ENCODE measurements around the gene SLC25A25. TPM values are rescaled to one million over a fixed set of nuclear protein-coding genes. Genes with fewer than 3 reads are reported as not detected.

SLC25A25 gene
- total RNA-seq, 1 experiment from 2014 or later: 10.7 TPM

DNA sequence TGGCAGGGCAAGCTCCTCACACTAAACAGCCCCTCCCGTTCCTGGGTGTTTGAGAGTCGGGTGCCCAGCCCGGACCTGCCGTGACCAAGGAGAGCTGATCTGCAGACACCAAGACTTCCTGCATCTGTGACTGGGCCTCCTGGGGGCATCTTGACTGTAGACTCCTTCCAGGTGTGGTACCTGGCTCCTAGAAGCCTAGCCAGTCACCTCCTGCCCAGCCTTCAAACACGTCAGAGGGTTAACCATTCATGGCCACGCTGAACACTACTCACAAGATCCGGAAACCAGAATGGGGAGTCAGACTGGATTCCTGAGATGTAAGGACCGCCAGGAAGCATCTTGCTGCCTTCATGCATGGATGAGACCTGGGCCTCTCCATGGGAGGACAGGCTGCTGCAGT, 77.5 kb downstream of the SLC25A25 start:
- intact Hi-C loops (cut with micrococcal nuclease; ENCODE audit: unreplicated experiment): no loop called here
- in situ Hi-C loops (cut with HindIII; ENCODE audit: low pct_unique_long_range_greater_than_20kb, low sequenced_read_pairs): no loop called here
- no TSS peak for BruUV-seq (replicated peaks)
- H3K4me1 ChIP-seq (ENCODE audit: control insufficient read depth, insufficient read depth, low read length): peaks cover 5% of the 10 kb centered on the region
- no peak overlapping the region for H3K4me3 ChIP-seq (ENCODE audit: low read depth in 2 of 2, low read length in 2 of 2)
- ATAC-seq: no peak
- CTCF ChIA-PET: no interaction called here
- H3K27me3 ChIP-seq (ENCODE audit: control insufficient read depth, insufficient read depth, low read length): no peaks in the 10 kb centered on the region
- H3K9me3 ChIP-seq (ENCODE audit: control insufficient read depth, insufficient read depth, low read depth, low read length): no peaks in the 10 kb centered on the region
- no peak overlapping the region for H3K27ac ChIP-seq (ENCODE audit: low read length)
- POLR2A ChIA-PET: no interaction called here
- TF ChIP-seq, protein P1, sequence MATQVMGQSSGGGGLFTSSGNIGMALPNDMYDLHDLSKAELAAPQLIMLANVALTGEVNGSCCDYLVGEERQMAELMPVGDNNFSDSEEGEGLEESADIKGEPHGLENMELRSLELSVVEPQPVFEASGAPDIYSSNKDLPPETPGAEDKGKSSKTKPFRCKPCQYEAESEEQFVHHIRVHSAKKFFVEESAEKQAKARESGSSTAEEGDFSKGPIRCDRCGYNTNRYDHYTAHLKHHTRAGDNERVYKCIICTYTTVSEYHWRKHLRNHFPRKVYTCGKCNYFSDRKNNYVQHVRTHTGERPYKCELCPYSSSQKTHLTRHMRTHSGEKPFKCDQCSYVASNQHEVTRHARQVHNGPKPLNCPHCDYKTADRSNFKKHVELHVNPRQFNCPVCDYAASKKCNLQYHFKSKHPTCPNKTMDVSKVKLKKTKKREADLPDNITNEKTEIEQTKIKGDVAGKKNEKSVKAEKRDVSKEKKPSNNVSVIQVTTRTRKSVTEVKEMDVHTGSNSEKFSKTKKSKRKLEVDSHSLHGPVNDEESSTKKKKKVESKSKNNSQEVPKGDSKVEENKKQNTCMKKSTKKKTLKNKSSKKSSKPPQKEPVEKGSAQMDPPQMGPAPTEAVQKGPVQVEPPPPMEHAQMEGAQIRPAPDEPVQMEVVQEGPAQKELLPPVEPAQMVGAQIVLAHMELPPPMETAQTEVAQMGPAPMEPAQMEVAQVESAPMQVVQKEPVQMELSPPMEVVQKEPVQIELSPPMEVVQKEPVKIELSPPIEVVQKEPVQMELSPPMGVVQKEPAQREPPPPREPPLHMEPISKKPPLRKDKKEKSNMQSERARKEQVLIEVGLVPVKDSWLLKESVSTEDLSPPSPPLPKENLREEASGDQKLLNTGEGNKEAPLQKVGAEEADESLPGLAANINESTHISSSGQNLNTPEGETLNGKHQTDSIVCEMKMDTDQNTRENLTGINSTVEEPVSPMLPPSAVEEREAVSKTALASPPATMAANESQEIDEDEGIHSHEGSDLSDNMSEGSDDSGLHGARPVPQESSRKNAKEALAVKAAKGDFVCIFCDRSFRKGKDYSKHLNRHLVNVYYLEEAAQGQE (IDR thresholded peaks at IDR 0.05; ENCODE audit: insufficient read depth in 1 of 2, low read depth in 2 of 2, low read length in 1 of 2): no peak
- H3K36me3 ChIP-seq (ENCODE audit: control insufficient read depth, insufficient read depth, low read length): no peaks in the 10 kb centered on the region
- DNase-seq (ENCODE audit: low read depth, low spot score): no peak

- no TSS peak for BruUV-seq (replicated peaks)
- ChIA-PET POLR2A (no interaction called here), CTCF (no interaction called here)
- H3K36me3 ChIP-seq (ENCODE audit: control insufficient read depth, insufficient read depth, low read length): no peaks in the 10 kb centered on the region
- intact Hi-C loops (cut with micrococcal nuclease; ENCODE audit: unreplicated experiment) (no loop called here), in situ Hi-C loops (cut with HindIII; ENCODE audit: low pct_unique_long_range_greater_than_20kb, low sequenced_read_pairs) (no loop called here)
- no peak for DNase-seq (ENCODE audit: low read depth, low spot score)
- ATAC-seq: no peak
- H3K27ac ChIP-seq (ENCODE audit: low read length): no peak overlapping the region
- H3K4me1 ChIP-seq (ENCODE audit: control insufficient read depth, insufficient read depth, low read length): peaks cover 5% of the 10 kb centered on the region
- no peaks in the 10 kb centered on the region for H3K9me3 ChIP-seq (ENCODE audit: control insufficient read depth, insufficient read depth, low read depth, low read length)
- H3K4me3 ChIP-seq (ENCODE audit: low read depth in 2 of 2, low read length in 2 of 2): no peak overlapping the region
- no peaks in the 10 kb centered on the region for H3K27me3 ChIP-seq (ENCODE audit: control insufficient read depth, insufficient read depth, low read length)
- TF ChIP-seq, protein P2, sequence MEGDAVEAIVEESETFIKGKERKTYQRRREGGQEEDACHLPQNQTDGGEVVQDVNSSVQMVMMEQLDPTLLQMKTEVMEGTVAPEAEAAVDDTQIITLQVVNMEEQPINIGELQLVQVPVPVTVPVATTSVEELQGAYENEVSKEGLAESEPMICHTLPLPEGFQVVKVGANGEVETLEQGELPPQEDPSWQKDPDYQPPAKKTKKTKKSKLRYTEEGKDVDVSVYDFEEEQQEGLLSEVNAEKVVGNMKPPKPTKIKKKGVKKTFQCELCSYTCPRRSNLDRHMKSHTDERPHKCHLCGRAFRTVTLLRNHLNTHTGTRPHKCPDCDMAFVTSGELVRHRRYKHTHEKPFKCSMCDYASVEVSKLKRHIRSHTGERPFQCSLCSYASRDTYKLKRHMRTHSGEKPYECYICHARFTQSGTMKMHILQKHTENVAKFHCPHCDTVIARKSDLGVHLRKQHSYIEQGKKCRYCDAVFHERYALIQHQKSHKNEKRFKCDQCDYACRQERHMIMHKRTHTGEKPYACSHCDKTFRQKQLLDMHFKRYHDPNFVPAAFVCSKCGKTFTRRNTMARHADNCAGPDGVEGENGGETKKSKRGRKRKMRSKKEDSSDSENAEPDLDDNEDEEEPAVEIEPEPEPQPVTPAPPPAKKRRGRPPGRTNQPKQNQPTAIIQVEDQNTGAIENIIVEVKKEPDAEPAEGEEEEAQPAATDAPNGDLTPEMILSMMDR (IDR thresholded peaks at IDR 0.05): no peak
- TF ChIP-seq TCF7L2 (IDR thresholded peaks at IDR 0.05; ENCODE audit: low read depth, low read length): no peak
- TF ChIP-seq, protein P1 (IDR thresholded peaks at IDR 0.05; ENCODE audit: insufficient read depth in 1 of 2, low read depth in 2 of 2, low read length in 1 of 2): no peak
- TF ChIP-seq SIN3A (IDR thresholded peaks at IDR 0.05; ENCODE audit: borderline replicate concordance, insufficient read depth, low read depth, low read length): no peak
- TF ChIP-seq POLR2AphosphoS5 (IDR thresholded peaks at IDR 0.05; ENCODE audit: low read depth, low read length): no peak
These were observed 77.9 kb downstream of the SLC25A25 start for GRCh38 chr9:128145951-128146351.
